Endothelial cell of umbilical vein (primary cell): ENCODE results near the gene SNRNP35.

Experiments
- EZH2 ChIP-seq: IDR thresholded peaks from 2 replicates; pipeline ENCODE4 v1.6.1; 2012; ENCODE audit warnings: borderline replicate concordance, low read depth, mild to moderate bottlenecking, moderate library complexity, low read length, inconsistent platforms; ENCODE audit not compliant: severe bottlenecking
- JUN ChIP-seq: IDR thresholded peaks from 2 replicates; pipeline ENCODE4 v1.6.1; 2011; ENCODE audit warnings: borderline replicate concordance, low read depth; ENCODE audit not compliant: insufficient read length, insufficient read depth
- POLR2A ChIP-seq: IDR thresholded peaks from 2 replicates; pipeline ENCODE4 v1.6.1; 2012; ENCODE audit warnings: low read depth, mild to moderate bottlenecking, control low read depth, low read length
- POLR2AphosphoS5 ChIP-seq: IDR thresholded peaks from 2 replicates; pipeline ENCODE4 v1.6.1; 2012; ENCODE audit warnings: low read depth, mild to moderate bottlenecking, control low read depth, low read length, moderate library complexity; ENCODE audit not compliant: insufficient read depth
- TF ChIP-seq, protein P1 (sequence below), 2 donors: IDR thresholded peaks; 1 replicate in 1 of 2; 2 replicates in 1 of 2; pipeline ENCODE4 v1.5.1; 2011; ENCODE audit warnings: low read length in 2 of 2, mild to moderate bottlenecking in 2 of 2, moderate library complexity in 2 of 2, control low read depth in 1 of 2, inconsistent platforms in 1 of 2, low read depth in 1 of 2; ENCODE audit not compliant: insufficient read depth in 1 of 2; ENCODE audit errors: extremely low read depth in 1 of 2
- TF ChIP-seq, protein P2 (sequence below): IDR thresholded peaks from 2 replicates; pipeline ENCODE4 v1.6.1; 2011; ENCODE audit not compliant: insufficient read depth, insufficient read length

DNA sequence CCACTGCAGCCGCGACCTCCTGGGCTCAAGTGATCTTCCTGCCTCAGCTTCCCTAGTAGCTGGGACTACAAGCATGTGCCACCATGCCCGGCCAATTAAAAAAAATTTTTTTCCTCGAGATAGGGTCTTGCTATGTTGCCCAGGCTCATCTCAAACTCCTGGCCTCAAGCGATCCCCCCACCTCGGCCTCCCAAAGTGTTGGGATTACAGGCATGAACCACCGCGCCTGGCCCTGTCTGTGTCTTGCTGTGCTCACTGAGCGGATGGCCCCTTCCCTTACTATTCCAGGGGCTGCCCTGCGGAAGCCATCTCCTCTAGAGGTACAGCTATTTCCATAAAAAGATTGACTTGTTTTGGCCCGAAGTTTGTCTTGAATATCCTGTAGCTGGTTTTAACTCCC, 20.1 kb downstream of the SNRNP35 start:
- TF ChIP-seq EZH2 (no peak), POLR2A (no peak), JUN (no peak), POLR2AphosphoS5 (no peak)
- TF ChIP-seq, protein P1, sequence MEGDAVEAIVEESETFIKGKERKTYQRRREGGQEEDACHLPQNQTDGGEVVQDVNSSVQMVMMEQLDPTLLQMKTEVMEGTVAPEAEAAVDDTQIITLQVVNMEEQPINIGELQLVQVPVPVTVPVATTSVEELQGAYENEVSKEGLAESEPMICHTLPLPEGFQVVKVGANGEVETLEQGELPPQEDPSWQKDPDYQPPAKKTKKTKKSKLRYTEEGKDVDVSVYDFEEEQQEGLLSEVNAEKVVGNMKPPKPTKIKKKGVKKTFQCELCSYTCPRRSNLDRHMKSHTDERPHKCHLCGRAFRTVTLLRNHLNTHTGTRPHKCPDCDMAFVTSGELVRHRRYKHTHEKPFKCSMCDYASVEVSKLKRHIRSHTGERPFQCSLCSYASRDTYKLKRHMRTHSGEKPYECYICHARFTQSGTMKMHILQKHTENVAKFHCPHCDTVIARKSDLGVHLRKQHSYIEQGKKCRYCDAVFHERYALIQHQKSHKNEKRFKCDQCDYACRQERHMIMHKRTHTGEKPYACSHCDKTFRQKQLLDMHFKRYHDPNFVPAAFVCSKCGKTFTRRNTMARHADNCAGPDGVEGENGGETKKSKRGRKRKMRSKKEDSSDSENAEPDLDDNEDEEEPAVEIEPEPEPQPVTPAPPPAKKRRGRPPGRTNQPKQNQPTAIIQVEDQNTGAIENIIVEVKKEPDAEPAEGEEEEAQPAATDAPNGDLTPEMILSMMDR (IDR thresholded peaks at IDR 0.05; ENCODE audit: extremely low read depth in 1 of 2, insufficient read depth in 1 of 2, low read depth in 1 of 2, low read length in 2 of 2), result no peak
- TF ChIP-seq, protein P2, sequence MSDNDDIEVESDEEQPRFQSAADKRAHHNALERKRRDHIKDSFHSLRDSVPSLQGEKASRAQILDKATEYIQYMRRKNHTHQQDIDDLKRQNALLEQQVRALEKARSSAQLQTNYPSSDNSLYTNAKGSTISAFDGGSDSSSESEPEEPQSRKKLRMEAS, result no peak
